ENCODE data around the gene GTF2H1.
"Not testable (repeated sequence)": the region's sequence is repeated elsewhere in the genome, so short reads cannot be mapped to it uniquely, and the experiment has no call there.

Gene GTF2H1

GRCh38 chr11:18383388-18384156 is 61.2 kb downstream of the GTF2H1 start:
- DNase-seq = peak; percentile 50

- DNase-seq = no peak
These were observed 61.8 kb downstream of the GTF2H1 start for GRCh38 chr11:18384157-18384641.

GRCh38 chr11:18390088-18390487 is 67.7 kb downstream of the GTF2H1 start:
- DNase-seq = no peak

GRCh38 chr11:18392434-18393321 is 70.3 kb downstream of the GTF2H1 start:
- DNase-seq = no peak

- no peak for DNase-seq
These were observed 71.4 kb downstream of the GTF2H1 start for GRCh38 chr11:18393581-18394274.

- DNase-seq = peak; percentile 98
These were observed 72.0 kb downstream of the GTF2H1 start, which contains the start of gene LDHA for GRCh38 chr11:18394275-18394927. Gene LDHA, plus strand, starts transcription at chr11:18394563. Its CDS starts 2,280 bp downstream, at chr11:18396843.

- peak; percentile 50 for DNase-seq
These were observed 72.8 kb downstream of the GTF2H1 start for GRCh38 chr11:18394928-18395734.

GRCh38 chr11:18395735-18396504 is 73.6 kb downstream of the GTF2H1 start:
- DNase-seq = peak; percentile 98

GRCh38 chr11:18397921-18398320 is 75.6 kb downstream of the GTF2H1 start:
- DNase-seq = no peak

- not testable (repeated sequence) for DNase-seq
These were observed 78.7 kb downstream of the GTF2H1 start for GRCh38 chr11:18401077-18401476.

GRCh38 chr11:18404062-18404461 is 81.7 kb downstream of the GTF2H1 start:
- DNase-seq = no peak

- DNase-seq = not testable (repeated sequence)
These were observed 85.0 kb downstream of the GTF2H1 start for GRCh38 chr11:18407400-18407799.

GRCh38 chr11:18408558-18409291 is 86.4 kb downstream of the GTF2H1 start:
- no peak for DNase-seq

GRCh38 chr11:18416459-18416858 is 94.1 kb downstream of the GTF2H1 start:
- DNase-seq = no peak
